ENCODE data around the gene ELFN1. TPM values are rescaled to one million over a fixed set of nuclear protein-coding genes. Genes with fewer than 3 reads are reported as not detected.

Gene ELFN1
- total RNA-seq, 1 donor from 2014 or later: not detected

- no peaks in the 10 kb centered on the region for H3K4me1 Mint-ChIP-seq
- ATAC-seq (ENCODE audit: low read depth): no peak
- H3K4me3 Mint-ChIP-seq: no peak overlapping the region
- DNase-seq: no peak
- H3K27me3 Mint-ChIP-seq: peaks cover 20% of the 10 kb centered on the region
- intact Hi-C loops (cut with micrococcal nuclease): no loop called here
- H3K9me3 Mint-ChIP-seq: peaks cover 12% of the 10 kb centered on the region
- H3K27ac Mint-ChIP-seq: no peak overlapping the region
- CTCF ChIA-PET: no interaction called here
- no peak for TF ChIP-seq CTCF (IDR thresholded peaks at IDR 0.05)
- POLR2A ChIA-PET: no interaction called here
- no peaks in the 10 kb centered on the region for H3K36me3 Mint-ChIP-seq (ENCODE audit: low read depth)
Observed at GRCh38 chr7:1632916-1633785, 36.9 kb upstream of the ELFN1 start.

GRCh38 chr7:1635401-1635800 is 34.7 kb upstream of the ELFN1 start:
- CTCF ChIA-PET: no interaction called here
- Mint-ChIP-seq H3K4me1 (no peaks in the 10 kb centered on the region), H3K36me3 (ENCODE audit: low read depth) (no peaks in the 10 kb centered on the region), H3K4me3 (no peak overlapping the region), H3K27ac (no peak overlapping the region), H3K27me3 (peaks cover 20% of the 10 kb centered on the region), H3K9me3 (peaks cover 10% of the 10 kb centered on the region)
- no peak for DNase-seq
- no peak for TF ChIP-seq CTCF (IDR thresholded peaks at IDR 0.05)
- POLR2A ChIA-PET: no interaction called here
- intact Hi-C loops (cut with micrococcal nuclease): no loop called here
- no peak for ATAC-seq (ENCODE audit: low read depth)

- CTCF ChIA-PET: no interaction called here
- peaks cover 10% of the 10 kb centered on the region for H3K9me3 Mint-ChIP-seq
- DNase-seq (no peak), ATAC-seq (ENCODE audit: low read depth) (no peak)
- intact Hi-C loops (cut with micrococcal nuclease): no loop called here
- H3K36me3 Mint-ChIP-seq (ENCODE audit: low read depth): no peaks in the 10 kb centered on the region
- H3K4me1 Mint-ChIP-seq: no peaks in the 10 kb centered on the region
- no peak overlapping the region for H3K4me3 Mint-ChIP-seq
- peaks cover 13% of the 10 kb centered on the region for H3K27me3 Mint-ChIP-seq
- TF ChIP-seq CTCF (IDR thresholded peaks at IDR 0.05): no peak
- H3K27ac Mint-ChIP-seq: no peak overlapping the region
- POLR2A ChIA-PET: no interaction called here
Observed at GRCh38 chr7:1637155-1637554, 32.9 kb upstream of the ELFN1 start.

DNA sequence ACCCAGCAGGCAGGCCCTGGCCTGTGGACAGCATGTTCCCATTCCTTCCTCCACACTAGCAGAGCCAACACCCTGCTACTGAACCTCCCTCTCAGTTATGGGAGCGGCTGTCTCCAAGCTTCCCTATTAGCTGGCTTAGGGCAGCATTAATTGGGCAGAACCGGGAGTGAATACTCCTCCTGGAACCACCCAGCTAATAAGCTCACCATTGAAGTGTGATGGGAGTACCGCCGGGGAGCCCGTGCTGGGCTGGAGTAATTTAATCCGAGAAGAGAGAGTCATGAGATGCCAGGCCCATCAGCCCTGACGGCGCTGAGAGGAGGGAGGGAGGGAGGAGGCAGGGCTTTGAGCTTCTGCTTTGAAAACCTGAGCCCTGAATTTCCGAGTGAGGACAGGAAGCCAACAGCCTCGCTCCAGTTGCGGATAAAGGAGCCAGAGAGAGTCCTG is 31.8 kb upstream of the ELFN1 start:
- Mint-ChIP-seq H3K9me3 (peaks cover 10% of the 10 kb centered on the region), H3K27ac (no peak overlapping the region), H3K4me1 (no peaks in the 10 kb centered on the region), H3K36me3 (ENCODE audit: low read depth) (no peaks in the 10 kb centered on the region), H3K4me3 (no peak overlapping the region), H3K27me3 (peaks cover 10% of the 10 kb centered on the region)
- no peak for TF ChIP-seq CTCF (IDR thresholded peaks at IDR 0.05)
- ATAC-seq (ENCODE audit: low read depth) (no peak), DNase-seq (no peak)
- intact Hi-C loops (cut with micrococcal nuclease): no loop called here
- POLR2A ChIA-PET: no interaction called here
- CTCF ChIA-PET: no interaction called here

GRCh38 chr7:1639071-1639470 is 31.0 kb upstream of the ELFN1 start:
- H3K36me3 Mint-ChIP-seq (ENCODE audit: low read depth): no peaks in the 10 kb centered on the region
- CTCF ChIA-PET: no interaction called here
- intact Hi-C loops (cut with micrococcal nuclease): no loop called here
- POLR2A ChIA-PET: no interaction called here
- ATAC-seq (ENCODE audit: low read depth) (no peak), DNase-seq (no peak)
- H3K4me1 Mint-ChIP-seq: no peaks in the 10 kb centered on the region
- H3K27ac Mint-ChIP-seq: no peak overlapping the region
- H3K9me3 Mint-ChIP-seq: peaks cover 10% of the 10 kb centered on the region
- no peak overlapping the region for H3K4me3 Mint-ChIP-seq
- H3K27me3 Mint-ChIP-seq: peaks cover 16% of the 10 kb centered on the region
- TF ChIP-seq CTCF (IDR thresholded peaks at IDR 0.05): no peak

Data from activated B cell treated with CpG ODN at 0.5 μM for 24 hours (primary cell).